MM.1S (cell line): ENCODE results near the gene ASPSCR1.

ENCODE experiments used
- DNase-seq: peaks from one replicate; pipeline ENCODE4 v3.0.0-alpha.2; 2015
- H2AFZ ChIP-seq: fragments of 300-600 bp; sonication (generic); 2 replicates; pipeline ENCODE4 v1.6.0; 2016; ENCODE audit warnings: antibody characterized with exemption, low read length
- H3F3A ChIP-seq: fragments of 300-600 bp; sonication (generic); 2 replicates; pipeline ENCODE4 v1.6.1; 2016; ENCODE audit warnings: mild to moderate bottlenecking, antibody characterized with exemption, low read length, moderate library complexity, mixed read lengths; ENCODE audit not compliant: insufficient read depth
- H3K27ac ChIP-seq: fragments of 300-600 bp; sonication (generic); 2 replicates; pipeline ENCODE4 v1.5.1; 2016; ENCODE audit warnings: mild to moderate bottlenecking, low read length
- H3K27me3 ChIP-seq: fragments of 300-600 bp; sonication (generic); replicated peaks from 2 replicates; pipeline ENCODE4 v1.6.0; 2016; ENCODE audit warnings: low read length; ENCODE audit not compliant: insufficient read depth
- H3K36me3 ChIP-seq: fragments of 300-600 bp; sonication (generic); replicated peaks from 2 replicates; pipeline ENCODE4 v1.6.1; 2016; ENCODE audit warnings: mild to moderate bottlenecking, low read length, mixed read lengths; ENCODE audit not compliant: insufficient read depth
- H3K4me1 ChIP-seq: fragments of 300-600 bp; sonication (generic); 2 replicates; pipeline ENCODE4 v1.6.1; 2016; ENCODE audit warnings: low read length, mixed read lengths
- H3K4me2 ChIP-seq: fragments of 300-600 bp; sonication (generic); 2 replicates; pipeline ENCODE4 v1.6.0; 2016; ENCODE audit warnings: low read depth, low read length
- H3K4me3 ChIP-seq: fragments of 300-600 bp; sonication (generic); 2 replicates; pipeline ENCODE4 v1.5.1; 2016; ENCODE audit warnings: low read length, mixed read lengths
- H3K79me2 ChIP-seq: fragments of 300-600 bp; sonication (generic); 2 replicates; pipeline ENCODE4 v1.6.1; 2016; ENCODE audit warnings: mixed run types, low read length, mixed read lengths
- H3K9ac ChIP-seq: fragments of 300-600 bp; sonication (generic); 2 replicates; pipeline ENCODE4 v1.6.1; 2016; ENCODE audit warnings: low read length, mixed read lengths
- H3K9me2 ChIP-seq: fragments of 300-600 bp; sonication (generic); replicated peaks from 2 replicates; pipeline ENCODE4 v1.6.1; 2016; ENCODE audit warnings: mild to moderate bottlenecking, low read length, mixed read lengths; ENCODE audit not compliant: insufficient read depth
- H3K9me3 ChIP-seq: fragments of 300-600 bp; sonication (generic); replicated peaks from 2 replicates; pipeline ENCODE4 v1.6.1; 2016; ENCODE audit warnings: mild to moderate bottlenecking, low read length, mixed read lengths; ENCODE audit not compliant: insufficient read depth
- H4K20me1 ChIP-seq: fragments of 300-600 bp; sonication (generic); 2 replicates; pipeline ENCODE4 v1.6.1; 2016; ENCODE audit warnings: mild to moderate bottlenecking, low read length, moderate library complexity, mixed read lengths; ENCODE audit not compliant: insufficient read depth
- CTCF ChIP-seq: fragments of 300-600 bp; sonication (generic); IDR thresholded peaks from 2 replicates; pipeline ENCODE4 v1.5.1; 2016; ENCODE audit warnings: antibody characterized with exemption, low read length, mixed read lengths
- EZH2 ChIP-seq: fragments of 300-600 bp; sonication (generic); optimal IDR thresholded peaks from 2 replicates; pipeline ENCODE3; 2017; ENCODE audit warnings: low read depth, mild to moderate bottlenecking, antibody characterized with exemption, low read length, mixed read lengths
- EZH2phosphoT487 ChIP-seq: fragments of 300-600 bp; sonication (generic); IDR thresholded peaks from 2 replicates; pipeline ENCODE4 v1.6.1; 2018; ENCODE audit warnings: antibody characterized with exemption, low read length

ASPSCR1 gene

GRCh38 chr17:82047379-82047778 is 70.0 kb downstream of the ASPSCR1 start:
- H3K9ac ChIP-seq, result no peak overlapping the region
- H3K4me2 ChIP-seq, result no peak overlapping the region
- H3F3A ChIP-seq, result no peaks in the 10 kb centered on the region
- H3K4me3 ChIP-seq, result no peak overlapping the region
- H4K20me1 ChIP-seq, result no peaks in the 10 kb centered on the region
- no peak for TF ChIP-seq CTCF
- TF ChIP-seq EZH2phosphoT487, result no peak
- no peak for TF ChIP-seq EZH2
- H3K27me3 ChIP-seq, result no peaks in the 10 kb centered on the region
- no peaks in the 10 kb centered on the region for H3K4me1 ChIP-seq
- no peaks in the 10 kb centered on the region for H3K9me3 ChIP-seq
- no peaks in the 10 kb centered on the region; the same call in 1 of the 2 replicates for H3K36me3 ChIP-seq
- DNase-seq, result no peak
- peaks cover 8% of the 10 kb centered on the region for H3K79me2 ChIP-seq
- H3K27ac ChIP-seq, result no peak overlapping the region
- H3K9me2 ChIP-seq, result no peaks in the 10 kb centered on the region
- H2AFZ ChIP-seq, result no peak overlapping the region

- no peak for DNase-seq
- Histone ChIP-seq H3K4me3 (no peak overlapping the region), H3K79me2 (peaks cover 14% of the 10 kb centered on the region), H3K9ac (no peak overlapping the region), H3K4me2 (no peak overlapping the region), H3F3A (no peaks in the 10 kb centered on the region), H3K9me2 (no peaks in the 10 kb centered on the region), H3K27ac (no peak overlapping the region), H3K27me3 (no peaks in the 10 kb centered on the region), H3K4me1 (peaks cover 5% of the 10 kb centered on the region; the same call in 1 of the 2 replicates), H2AFZ (no peak overlapping the region), H3K36me3 (no peaks in the 10 kb centered on the region; the same call in 1 of the 2 replicates), H3K9me3 (no peaks in the 10 kb centered on the region), H4K20me1 (no peaks in the 10 kb centered on the region)
- TF ChIP-seq CTCF, result no peak
- TF ChIP-seq EZH2phosphoT487, result no peak
- TF ChIP-seq EZH2, result no peak
Observed at GRCh38 chr17:82047914-82048570, 70.6 kb downstream of the ASPSCR1 start.

GRCh38 chr17:82048571-82048971 is 71.1 kb downstream of the ASPSCR1 start:
- peaks cover 19% of the 10 kb centered on the region for H3K79me2 ChIP-seq
- no peaks in the 10 kb centered on the region for H3K9me2 ChIP-seq
- H3K36me3 ChIP-seq, result no peaks in the 10 kb centered on the region; the same call in 1 of the 2 replicates
- no peaks in the 10 kb centered on the region for H3K27me3 ChIP-seq
- no peaks in the 10 kb centered on the region for H3K9me3 ChIP-seq
- no peak overlapping the region for H3K27ac ChIP-seq
- TF ChIP-seq EZH2phosphoT487 (no peak), EZH2 (no peak), CTCF (no peak)
- H3K4me1 ChIP-seq, result peaks cover 7% of the 10 kb centered on the region; the same call in 1 of the 2 replicates
- H3K9ac ChIP-seq, result no peak overlapping the region
- no peak overlapping the region for H3K4me3 ChIP-seq
- H2AFZ ChIP-seq, result no peak overlapping the region
- no peaks in the 10 kb centered on the region for H4K20me1 ChIP-seq
- DNase-seq, result no peak
- no peak overlapping the region for H3K4me2 ChIP-seq
- H3F3A ChIP-seq, result no peaks in the 10 kb centered on the region
